Measurements from ENCODE around the gene CACNG6. TPM values are rescaled to one million over a fixed set of nuclear protein-coding genes. Genes with fewer than 3 reads are reported as not detected.
"Not testable (repeated sequence)": the region's sequence is repeated elsewhere in the genome, so short reads cannot be mapped to it uniquely, and the experiment has no call there.

Gene CACNG6
- polyA plus RNA-seq (ENCODE audit: insufficient read length in 3 of 3) = under 1 TPM; 0.73 to 1.00 (median 0.85) TPM
- long read RNA-seq, donor 1 = 0 reads
- long read RNA-seq, donor 2 = 0 reads
- long read RNA-seq, donor 3 = 0 reads
- long read RNA-seq, donor 4 = 0 reads
- long read RNA-seq, donor 5, partial matches to known transcripts = 73 of 87 reads
- long read RNA-seq, donor 5, other reads (novel, unspliced or antisense) = 14 of 87 reads
- long read RNA-seq, donor 6 = 0 reads
- long read RNA-seq, donor 7 = 0 reads
- long read RNA-seq, donor 8, partial matches to known transcripts = 0 of 3 reads
- long read RNA-seq, donor 8, other reads (novel, unspliced or antisense) = 0 of 3 reads
- long read RNA-seq, donor 9 = 0 reads
- long read RNA-seq, donor 10 = 0 reads
- long read RNA-seq, donor 11 = 0 reads
- long read RNA-seq, donor 12 = 0 reads
- long read RNA-seq, donor 13, partial matches to known transcripts = 8 of 8 reads
- long read RNA-seq, donor 13, other reads (novel, unspliced or antisense) = 0 of 8 reads
- long read RNA-seq, donor 14 = 0 reads
- long read RNA-seq, donor 15 = 0 reads
- long read RNA-seq, donor 16, partial matches to known transcripts = 0 of 2 reads
- long read RNA-seq, donor 16, other reads (novel, unspliced or antisense) = 0 of 2 reads

- DNase-seq (ENCODE audit: extremely low read depth in 1 of 11, low read depth in 9 of 11, low spot score in 4 of 11) = peak in 2 of 11 donors; percentile 22 to 38
These were observed at the start of gene CACNG6 for GRCh38 chr19:53991224-53992113. CACNG6 (plus strand) TSS chr19:53991637; CDS start chr19:53992878, 1,241 bp downstream.

GRCh38 chr19:53942001-53942786 lies 49.2 kb upstream of the CACNG6 start:
- DNase-seq (ENCODE audit: extremely low read depth in 1 of 11, low read depth in 9 of 11, low spot score in 4 of 11) = no peak

GRCh38 chr19:53944416-53944815 lies 47.0 kb upstream of the CACNG6 start:
- DNase-seq (ENCODE audit: extremely low read depth in 1 of 11, low read depth in 9 of 11, low spot score in 4 of 11) = no peak

- no peak for DNase-seq (ENCODE audit: extremely low read depth in 1 of 11, low read depth in 9 of 11, low spot score in 4 of 11)
These were observed 46.5 kb upstream of the CACNG6 start for GRCh38 chr19:53944933-53945332.

GRCh38 chr19:53945441-53945840 lies 46.0 kb upstream of the CACNG6 start:
- no peak for DNase-seq (ENCODE audit: extremely low read depth in 1 of 11, low read depth in 9 of 11, low spot score in 4 of 11)

- DNase-seq (ENCODE audit: extremely low read depth in 1 of 11, low read depth in 9 of 11, low spot score in 4 of 11) = no peak
These were observed 45.4 kb upstream of the CACNG6 start for GRCh38 chr19:53945998-53946397.

- no peak for DNase-seq (ENCODE audit: extremely low read depth in 1 of 11, low read depth in 9 of 11, low spot score in 4 of 11)
These were observed 43.8 kb upstream of the CACNG6 start for GRCh38 chr19:53947624-53948023.

- DNase-seq (ENCODE audit: extremely low read depth in 1 of 11, low read depth in 9 of 11, low spot score in 4 of 11) = not testable (repeated sequence)
These were observed 42.8 kb upstream of the CACNG6 start for GRCh38 chr19:53948611-53949010.

GRCh38 chr19:53951436-53951835 lies 40.0 kb upstream of the CACNG6 start:
- no peak for DNase-seq (ENCODE audit: extremely low read depth in 1 of 11, low read depth in 9 of 11, low spot score in 4 of 11)

- DNase-seq (ENCODE audit: extremely low read depth in 1 of 11, low read depth in 9 of 11, low spot score in 4 of 11) = no peak
These were observed 39.5 kb upstream of the CACNG6 start for GRCh38 chr19:53951947-53952346.

- no peak for DNase-seq (ENCODE audit: extremely low read depth in 1 of 11, low read depth in 9 of 11, low spot score in 4 of 11)
These were observed 38.1 kb upstream of the CACNG6 start for GRCh38 chr19:53953383-53953782.

GRCh38 chr19:53957448-53958167 lies 33.8 kb upstream of the CACNG6 start:
- no peak for DNase-seq (ENCODE audit: extremely low read depth in 1 of 11, low read depth in 9 of 11, low spot score in 4 of 11)

GRCh38 chr19:53958168-53958571 lies 33.3 kb upstream of the CACNG6 start:
- DNase-seq (ENCODE audit: extremely low read depth in 1 of 11, low read depth in 9 of 11, low spot score in 4 of 11) = no peak

- no peak for DNase-seq (ENCODE audit: extremely low read depth in 1 of 11, low read depth in 9 of 11, low spot score in 4 of 11)
These were observed 32.3 kb upstream of the CACNG6 start for GRCh38 chr19:53958823-53959757.

GRCh38 chr19:53960187-53960586 lies 31.2 kb upstream of the CACNG6 start:
- DNase-seq (ENCODE audit: extremely low read depth in 1 of 11, low read depth in 9 of 11, low spot score in 4 of 11) = no peak

GRCh38 chr19:53960886-53961285 lies 30.6 kb upstream of the CACNG6 start:
- DNase-seq (ENCODE audit: extremely low read depth in 1 of 11, low read depth in 9 of 11, low spot score in 4 of 11) = no peak
